ENCODE data around the gene SNX9.

GRCh38 chr6:157839606-157840005 is 16.6 kb downstream of the SNX9 start:
- TF ChIP-seq CTCF (IDR thresholded peaks at IDR 0.05) = no peak
- no peak for TF ChIP-seq POLR2A (IDR thresholded peaks at IDR 0.05)
